ENCODE results near the gene PFN3. TPM values are rescaled to one million over a fixed set of nuclear protein-coding genes. Genes with fewer than 3 reads are reported as not detected.
"Not testable (repeated sequence)": the region's sequence is repeated elsewhere in the genome, so short reads cannot be mapped to it uniquely, and the experiment has no call there.

Gene PFN3
- polyA plus RNA-seq, 5 donors, result not detected

DNA sequence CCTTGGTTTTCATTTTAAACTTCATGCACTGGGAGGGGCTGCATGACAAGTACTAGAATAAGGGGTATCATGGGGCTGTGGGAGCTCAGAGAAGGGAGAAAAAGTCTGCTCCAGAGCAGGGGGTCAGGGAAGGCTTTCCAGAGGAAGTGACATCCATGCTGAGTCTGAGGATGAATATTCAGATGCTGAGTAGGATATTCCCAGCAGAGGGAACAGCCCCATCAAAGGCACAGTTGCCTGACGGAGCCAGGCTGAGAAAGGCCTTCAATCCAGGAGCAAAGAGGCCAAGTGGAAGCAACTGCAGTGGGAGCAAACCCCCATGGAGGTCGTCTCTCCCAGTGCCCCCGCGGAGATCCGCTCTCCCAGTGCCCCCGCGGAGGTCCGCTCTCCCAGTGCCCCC, 4.4 kb downstream of the PFN3 start:
- DNase-seq, result no peak

- no peak for DNase-seq
These were observed 6.5 kb downstream of the PFN3 start for GRCh38 chr5:177393990-177394389.

GRCh38 chr5:177393206-177393765, 7.2 kb downstream of the PFN3 start:
- no peak for DNase-seq

DNA sequence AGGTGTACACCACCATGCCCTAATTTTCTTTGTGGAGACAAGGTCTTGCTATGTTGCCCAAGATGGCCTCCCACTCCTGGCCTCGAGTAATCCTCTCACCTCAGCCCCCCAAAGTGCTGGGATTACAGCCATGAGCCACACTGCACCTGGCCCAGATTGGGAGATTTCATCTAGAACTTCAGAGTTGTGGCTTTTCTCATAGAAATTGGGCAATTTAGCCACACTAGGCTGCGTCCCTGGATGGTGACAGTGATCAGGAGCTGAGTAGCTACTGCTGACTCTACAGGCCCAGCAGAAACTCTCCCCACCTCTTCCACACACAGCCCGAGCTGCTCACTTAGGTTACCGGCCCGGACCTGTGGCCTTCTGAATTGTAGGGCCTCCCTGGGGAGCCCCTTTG, 7.7 kb downstream of the PFN3 start:
- DNase-seq, result no peak

GRCh38 chr5:177390363-177391300, 9.8 kb downstream of the PFN3 start:
- peak; percentile 77 to 84 for DNase-seq

DNA sequence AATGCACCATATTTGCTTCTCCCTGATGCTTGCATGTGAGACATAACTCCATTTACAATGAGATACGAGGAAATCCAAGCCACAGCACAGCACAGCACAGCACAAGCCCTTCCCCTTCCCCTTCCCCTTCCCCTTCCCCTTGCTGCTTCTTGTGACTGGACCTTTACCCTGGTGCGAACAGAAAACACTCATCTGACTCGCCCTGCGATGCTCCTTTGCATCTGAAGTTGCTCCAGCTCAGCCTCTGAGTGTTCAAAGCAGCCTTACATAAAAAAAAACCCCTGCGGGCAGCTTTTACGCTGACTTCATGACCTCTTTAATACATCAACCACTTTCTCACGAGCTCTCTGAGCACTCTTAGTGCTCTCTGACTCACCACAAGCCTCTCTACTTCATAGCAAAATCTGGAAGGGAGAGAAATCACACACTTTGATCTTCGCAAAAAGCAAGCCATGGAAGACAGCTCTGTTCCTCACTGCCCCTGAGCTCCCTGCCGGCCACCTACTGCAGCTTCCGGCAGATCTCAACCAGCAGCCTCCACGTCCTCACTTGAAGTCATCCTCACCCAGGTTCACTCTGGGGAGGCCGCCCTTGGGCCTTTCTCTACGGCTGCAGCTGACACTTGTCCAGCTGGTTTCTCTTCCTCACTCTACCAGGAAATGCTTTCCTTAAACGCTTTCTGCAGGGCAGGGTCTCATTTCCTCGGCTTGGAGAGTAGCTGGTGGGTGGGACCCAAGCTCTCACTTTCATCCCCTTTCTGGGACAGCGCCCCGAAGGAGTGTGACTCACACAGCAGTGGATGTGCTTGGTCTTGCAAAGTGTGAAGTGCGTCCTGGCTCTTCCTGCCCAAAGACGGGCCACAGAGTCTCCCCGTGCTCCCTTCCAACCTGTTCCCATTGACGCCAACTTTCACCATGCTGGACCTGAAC, 11.0 kb downstream of the PFN3 start:
- no peak for DNase-seq

DNA sequence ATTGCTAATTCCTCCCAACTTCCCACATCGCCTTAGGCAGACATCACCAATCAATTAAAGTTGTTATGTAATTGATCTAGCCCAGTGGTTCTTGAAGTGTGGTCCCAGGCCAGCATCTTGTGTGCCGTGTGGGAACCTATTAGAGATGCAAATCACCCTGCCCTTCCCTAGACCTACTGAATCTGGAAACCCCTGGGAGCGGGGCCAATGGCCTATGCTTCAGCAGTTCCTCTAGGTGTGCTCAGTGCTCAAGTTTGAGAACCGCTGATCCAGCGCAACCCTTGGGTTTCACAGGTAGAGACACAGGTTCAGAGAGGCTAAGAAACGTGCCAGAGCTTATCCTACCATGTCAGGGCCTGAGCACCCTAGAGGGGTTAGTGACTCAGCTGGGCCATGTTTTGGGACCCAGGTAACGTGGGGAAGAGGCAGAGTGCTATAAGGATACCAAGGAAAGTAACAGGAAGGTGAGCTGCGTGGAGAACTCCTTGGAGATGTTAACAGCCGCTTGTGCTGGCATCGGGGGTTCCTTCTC, 11.9 kb downstream of the PFN3 start:
- DNase-seq, result no peak

- DNase-seq, result no peak
These were observed 13.1 kb downstream of the PFN3 start for GRCh38 chr5:177387405-177387804.

- DNase-seq, result no peak
These were observed 13.9 kb downstream of the PFN3 start for GRCh38 chr5:177386542-177386941.

- DNase-seq, result no peak
These were observed 14.7 kb downstream of the PFN3 start for GRCh38 chr5:177385720-177386119.

GRCh38 chr5:177384134-177384533, 16.3 kb downstream of the PFN3 start, which contains the start of gene SLC34A1:
Gene SLC34A1 (plus strand): TSS chr5:177384434. CDS start chr5:177385742, 1,308 bp downstream.
- no peak for DNase-seq

GRCh38 chr5:177383181-177383580, 17.3 kb downstream of the PFN3 start:
- no peak for DNase-seq

DNA sequence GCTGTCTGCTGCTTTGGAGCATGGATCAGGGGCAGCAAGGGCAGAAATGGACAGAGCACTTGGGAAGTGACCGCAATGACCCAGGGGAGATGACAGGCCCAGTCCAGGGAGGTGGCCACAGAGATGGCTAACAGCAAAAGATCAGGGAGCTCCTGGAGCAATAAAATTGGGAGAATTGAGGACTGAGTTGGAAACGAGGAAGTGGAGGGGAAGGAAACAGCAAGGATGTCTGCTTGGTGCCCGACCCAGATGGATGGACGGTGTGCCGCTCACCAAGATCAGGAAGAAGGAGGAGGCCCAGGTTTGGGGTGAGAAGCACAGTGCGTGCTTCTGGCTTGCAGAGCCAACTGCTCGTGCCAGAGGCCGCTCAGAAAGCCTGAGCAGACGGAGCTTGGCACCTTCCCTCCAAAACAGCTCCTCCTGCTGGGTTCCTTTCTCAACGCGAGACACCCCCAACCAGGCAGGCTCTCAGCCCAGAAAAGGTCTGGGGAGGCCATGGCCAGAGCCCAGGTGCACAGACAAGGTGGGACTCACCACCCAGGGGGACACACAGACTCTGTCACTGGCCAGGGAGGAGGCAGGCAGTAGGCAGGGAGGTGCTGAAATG, 17.9 kb downstream of the PFN3 start:
- DNase-seq, result no peak

DNA sequence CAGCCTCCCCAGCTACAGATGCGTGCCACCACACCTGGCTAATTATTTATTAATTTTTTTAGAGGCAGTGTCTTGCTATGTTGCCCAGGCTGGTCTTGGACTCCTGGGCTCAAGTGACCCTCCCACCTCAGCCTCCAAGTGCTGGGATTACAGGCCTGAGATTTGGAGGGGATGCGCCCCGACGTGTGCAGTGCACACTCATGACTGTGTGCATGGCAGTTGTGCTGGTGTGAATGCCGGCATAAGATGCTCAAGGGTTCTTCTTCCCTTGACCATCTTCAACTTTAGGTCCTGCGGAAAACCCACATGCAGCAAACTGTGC, 19.7 kb downstream of the PFN3 start:
- no peak for DNase-seq

- DNase-seq, result no peak
These were observed 21.3 kb downstream of the PFN3 start for GRCh38 chr5:177378884-177379883.

DNA sequence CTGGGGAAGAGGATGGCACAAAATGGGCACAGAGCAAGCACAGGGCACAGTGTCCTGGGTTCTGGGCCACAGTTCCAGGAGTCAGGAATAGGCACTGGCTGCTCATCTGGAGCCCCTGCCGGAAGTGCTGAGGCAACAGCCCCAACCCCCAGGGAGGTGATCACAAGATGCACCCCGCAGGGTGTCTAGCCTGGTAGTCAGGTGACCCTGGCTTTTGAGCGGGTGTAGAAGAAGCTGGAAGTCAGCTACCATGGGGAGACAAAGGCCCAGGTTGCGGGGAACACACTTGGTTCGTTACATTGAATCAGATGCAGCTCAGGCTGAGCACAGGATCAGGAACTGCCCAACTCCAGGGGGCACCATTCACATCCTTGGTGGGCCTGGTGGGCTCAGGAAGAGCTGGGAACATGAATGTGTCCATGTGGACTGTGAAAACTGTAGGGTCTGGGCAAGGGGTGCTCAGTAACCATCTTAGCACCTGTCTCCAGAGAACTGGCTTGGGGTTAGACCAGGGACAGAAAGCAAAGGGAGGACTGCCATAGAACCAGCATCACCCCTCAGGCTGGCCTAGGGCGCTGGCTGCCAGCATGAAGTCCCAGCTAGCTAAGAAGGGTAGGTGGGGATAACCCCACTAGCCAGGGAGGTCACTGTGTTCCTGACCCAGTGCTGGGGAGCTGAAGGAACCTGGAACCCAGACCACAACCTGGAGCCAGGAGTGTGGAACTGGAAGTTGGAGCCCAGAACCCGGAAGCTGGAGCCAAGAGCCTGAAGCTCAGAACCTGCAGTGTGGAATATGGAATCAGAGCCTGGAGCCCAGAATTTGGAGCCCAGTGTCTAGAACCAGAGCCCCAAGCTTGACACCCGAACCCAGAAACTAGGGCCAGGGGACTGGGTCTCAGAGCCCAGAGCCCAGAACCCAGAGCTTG, 22.3 kb downstream of the PFN3 start:
- no peak for DNase-seq

GRCh38 chr5:177376107-177376506, 24.4 kb downstream of the PFN3 start:
- no peak for DNase-seq

- not testable (repeated sequence) for DNase-seq
These were observed 24.9 kb downstream of the PFN3 start for GRCh38 chr5:177375516-177375915.

- no peak for DNase-seq
These were observed 26.2 kb downstream of the PFN3 start for GRCh38 chr5:177374211-177374610.

All from right lung (tissue), 5 donors.